HG03521 (cell line): ENCODE results near the gene GSTM2.
A peak's percentile ranks its signal among the peaks of the same experiment; 100 is the strongest.

Experiments used
- ATAC-seq: cut with Tn5 transposase; IDR thresholded peaks from one replicate; pipeline ENCODE4 v1.9.1; 2021; ENCODE audit warnings: mild to moderate bottlenecking, moderate library complexity; ENCODE audit not compliant: unreplicated experiment

The GSTM2 gene

DNA sequence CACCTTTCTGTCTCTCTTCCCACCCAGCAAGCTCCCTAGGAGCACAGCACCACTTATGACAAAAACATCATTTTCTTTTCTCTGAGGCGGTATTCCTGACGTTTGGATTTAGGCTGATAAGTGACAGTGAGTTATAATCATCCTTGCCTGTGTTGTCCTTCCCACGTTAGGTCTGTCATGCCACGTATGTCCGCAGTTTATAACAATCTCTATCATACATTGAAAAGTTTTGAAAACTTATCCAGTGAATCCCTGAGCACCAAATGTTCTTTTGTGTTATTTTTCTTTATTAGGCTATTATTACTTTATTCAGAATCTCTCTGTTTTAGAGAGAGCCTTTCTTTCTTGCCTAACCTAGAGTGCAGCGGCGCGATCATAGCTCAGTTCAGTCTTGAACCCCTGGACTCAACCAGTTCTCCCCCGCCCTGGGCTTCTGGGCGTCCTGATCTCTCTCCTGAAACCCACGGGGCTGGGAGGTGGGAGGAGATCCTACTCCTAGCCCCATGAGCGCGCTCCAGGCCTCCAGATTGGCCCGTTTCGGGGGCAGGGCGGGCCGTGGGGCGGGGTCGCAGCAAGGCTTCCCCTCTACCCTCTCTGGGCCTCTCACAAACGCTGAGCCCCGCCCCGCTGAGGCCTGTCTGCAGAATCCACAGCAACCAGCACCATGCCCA is at the start of gene GSTM2:
Gene GSTM2 (plus strand): TSS at position 606 of the 671 bp plus-strand sequence. CDS start 59 bp downstream, at position 665.
- ATAC-seq: no peak

DNA sequence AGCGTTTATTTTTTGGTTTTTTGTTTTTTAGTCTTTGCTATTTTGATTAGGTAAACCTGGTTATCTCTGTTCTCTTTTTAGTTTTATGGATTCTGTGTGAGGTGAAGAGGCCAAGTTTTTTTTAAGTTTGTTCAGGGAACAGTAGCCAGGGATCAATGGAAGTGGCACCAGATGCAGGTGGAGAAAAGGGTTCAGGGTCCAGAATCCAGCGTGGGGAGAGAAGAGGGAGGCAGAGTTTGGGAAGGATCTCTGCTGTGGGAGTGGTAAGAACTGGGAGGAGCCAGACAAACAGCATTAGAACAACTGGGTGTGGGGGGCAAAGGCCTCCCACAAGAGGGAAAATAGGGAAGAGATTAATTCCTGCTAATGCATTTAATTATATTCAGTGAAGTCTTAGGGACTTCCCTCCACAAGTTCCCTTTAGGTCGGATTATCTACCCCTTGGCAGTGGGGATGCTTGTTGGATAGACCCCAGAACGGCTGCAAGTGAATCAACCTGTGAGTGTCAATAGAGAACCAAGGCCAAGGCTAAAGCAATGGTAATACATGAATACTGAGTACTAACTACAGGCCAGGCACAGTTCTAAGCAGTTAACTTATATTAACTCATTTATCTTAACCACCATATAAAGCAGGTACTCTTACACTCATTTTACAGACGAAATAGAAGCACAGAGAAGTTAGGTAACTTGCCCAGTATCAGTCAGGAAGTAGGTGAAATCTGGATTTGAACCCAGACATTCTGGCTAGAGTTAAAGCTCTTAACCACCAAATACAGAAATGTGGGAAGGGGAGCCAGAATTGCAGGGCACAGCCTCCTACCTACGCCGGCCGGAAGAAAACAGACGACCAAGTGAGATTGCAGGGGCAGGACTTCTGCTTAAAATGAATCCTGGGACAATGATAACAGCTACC is 48.9 kb upstream of the GSTM2 start:
- no peak for ATAC-seq

DNA sequence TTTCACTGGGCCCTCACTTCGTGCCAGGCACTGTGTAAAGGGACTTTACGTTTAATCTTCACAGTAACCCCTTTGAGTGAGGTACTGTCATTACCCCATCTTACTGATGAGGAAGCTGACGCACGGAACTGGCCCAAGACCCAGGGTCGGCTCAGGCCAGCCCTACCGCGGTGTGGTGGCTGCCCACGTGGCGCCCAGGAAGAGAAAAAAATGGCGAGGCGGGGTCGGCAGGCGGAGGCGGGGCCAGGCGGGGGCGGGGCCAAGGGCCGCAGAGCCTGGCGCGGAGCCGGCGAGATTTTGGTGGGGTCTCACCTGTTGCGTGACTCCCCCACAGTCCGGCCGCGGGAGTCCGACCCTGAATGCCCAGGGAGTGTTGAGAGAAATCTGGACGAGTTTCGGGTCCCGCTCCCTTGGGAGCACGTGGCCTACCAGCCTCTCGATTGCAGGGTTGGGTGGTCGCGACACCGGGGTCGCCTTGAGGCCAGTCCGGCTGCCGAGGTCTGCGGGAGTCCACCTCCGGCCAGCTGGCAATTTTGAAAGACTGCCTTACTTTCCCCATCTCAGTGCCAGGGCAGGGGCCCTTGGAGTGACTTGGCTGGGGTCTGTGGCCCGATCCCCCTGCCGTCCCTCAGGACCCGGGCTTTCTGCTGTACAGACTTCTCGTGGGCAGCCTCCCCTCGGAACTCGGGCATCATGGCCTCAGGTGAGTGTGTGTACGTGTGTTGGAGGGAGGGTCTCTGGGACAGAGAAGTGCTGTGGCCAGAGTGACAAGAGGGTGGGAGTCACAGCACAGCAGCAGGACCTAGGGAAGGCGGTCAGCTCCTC is 48.1 kb upstream of the GSTM2 start, which contains the start of the genes AMPD2 and GNAT2:
Gene AMPD2 (plus strand): TSS at position 262 of the 825 bp plus-strand sequence. CDS start 1,339 bp downstream, outside the sequence.
Gene GNAT2 (minus strand): TSS at position 41 of the 825 bp plus-strand sequence. CDS start 6,746 bp downstream, outside the sequence.
- peak; percentile 58 for ATAC-seq

DNA sequence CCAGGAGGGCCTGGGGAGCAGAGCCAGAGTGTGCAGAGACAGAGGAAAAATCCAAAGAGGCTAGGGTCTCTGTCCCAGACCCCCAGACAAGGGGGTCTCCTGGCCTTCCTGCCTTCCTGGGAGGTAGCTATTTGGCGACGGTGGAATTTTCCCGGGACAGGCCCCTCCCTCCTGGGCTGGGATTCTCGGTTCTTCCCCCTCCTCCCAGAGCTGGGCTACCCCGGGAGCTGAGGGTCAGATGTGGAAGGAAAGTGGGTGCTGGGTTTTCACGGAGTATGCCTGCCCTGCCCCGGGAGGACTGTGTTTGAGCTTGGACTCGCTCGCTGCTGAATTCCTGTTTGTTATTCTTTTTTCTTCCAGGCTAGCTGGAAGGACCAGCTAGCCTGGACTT is 47.5 kb upstream of the GSTM2 start:
- ATAC-seq: peak; percentile 2

DNA sequence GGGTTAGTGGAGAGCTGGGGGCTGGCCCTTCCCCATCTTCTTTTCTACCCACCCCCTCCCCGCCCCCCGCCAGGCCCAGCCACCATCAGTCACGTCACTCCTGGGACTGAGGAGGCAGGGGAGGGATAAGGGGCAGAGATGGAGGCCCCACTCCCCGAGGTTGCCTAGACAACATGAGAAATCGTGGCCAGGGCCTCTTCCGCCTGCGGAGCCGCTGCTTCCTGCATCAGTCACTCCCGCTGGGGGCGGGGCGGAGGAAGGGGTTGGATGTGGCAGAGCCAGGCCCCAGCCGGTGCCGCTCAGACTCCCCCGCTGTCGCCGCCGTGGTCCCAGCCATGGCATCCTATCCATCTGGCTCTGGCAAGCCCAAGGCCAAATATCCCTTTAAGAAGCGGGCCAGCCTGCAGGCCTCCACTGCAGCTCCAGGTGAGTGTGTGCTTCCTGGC is 47.0 kb upstream of the GSTM2 start:
- peak; percentile 64 for ATAC-seq

DNA sequence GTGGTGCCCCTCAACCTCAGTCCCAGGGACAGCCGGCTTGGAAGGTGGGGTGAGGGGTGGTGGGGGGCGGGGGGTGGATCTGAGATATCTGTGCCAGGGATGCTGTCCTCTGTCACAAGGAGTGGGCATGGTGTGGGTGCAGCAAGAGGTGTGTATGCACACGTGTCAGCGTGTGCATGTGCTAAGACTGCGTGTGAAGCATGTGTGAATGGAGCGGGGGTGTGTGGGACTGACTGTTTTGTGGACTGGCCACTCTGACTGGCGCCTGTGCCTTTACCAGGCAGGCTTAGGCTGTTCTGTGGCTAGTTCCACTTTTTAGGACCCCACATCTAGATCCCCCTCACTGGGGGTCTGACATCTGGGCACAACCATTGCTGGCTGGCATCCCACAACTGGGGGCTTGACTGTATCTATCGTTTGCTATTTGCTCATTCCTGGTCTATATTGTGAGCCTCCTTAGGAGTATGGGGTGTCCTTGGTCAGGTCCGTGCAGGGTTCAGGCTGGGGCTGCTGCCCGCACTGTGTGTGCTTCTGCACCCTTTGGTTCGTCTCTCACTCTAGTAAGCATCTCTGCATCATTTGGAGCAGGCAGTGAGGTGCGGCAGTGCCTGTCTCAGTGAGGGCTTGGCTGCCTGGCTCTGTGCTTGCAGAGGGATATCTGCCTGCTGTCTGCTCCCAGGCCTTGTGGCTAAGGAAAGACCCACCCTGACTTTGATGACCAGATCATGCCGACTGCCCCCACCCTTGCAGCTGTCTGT is 46.3 kb upstream of the GSTM2 start:
- ATAC-seq: no peak

DNA sequence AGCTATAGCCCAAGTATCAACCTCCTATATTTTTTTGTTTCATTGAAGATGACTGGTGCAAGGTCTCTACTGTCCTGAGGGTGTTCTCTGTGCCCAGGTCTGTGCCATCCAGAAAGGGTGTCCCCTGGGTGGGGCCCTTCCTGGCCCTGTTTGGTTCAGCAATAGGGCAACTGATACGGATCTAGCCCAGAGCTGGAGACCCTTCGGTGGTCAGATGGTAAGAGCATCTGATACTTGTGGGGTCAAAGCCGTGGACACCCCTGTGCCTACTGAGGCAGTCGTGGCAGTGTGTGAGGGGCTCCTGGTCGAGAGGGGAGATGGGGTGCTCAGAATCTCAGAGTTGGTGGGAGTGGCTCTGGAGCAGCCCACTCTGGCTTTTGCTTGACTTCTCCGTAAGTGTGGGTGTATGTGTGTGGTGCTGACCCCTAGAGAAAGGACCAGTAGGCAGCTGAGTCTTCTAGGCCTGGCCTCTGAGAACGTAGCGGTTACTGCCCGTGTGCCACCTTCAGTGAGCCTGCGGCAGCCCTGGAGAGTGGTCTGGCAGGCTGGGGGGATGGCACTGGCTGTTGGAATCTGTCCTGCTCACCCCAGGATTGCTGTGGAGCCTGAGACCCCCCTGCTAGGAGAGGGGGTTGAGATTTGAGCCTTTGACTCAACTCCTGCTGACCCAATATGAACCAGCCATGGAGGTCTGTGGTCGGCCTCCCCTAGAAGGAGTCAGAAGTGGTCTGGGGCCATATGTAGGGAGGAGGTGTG is 45.5 kb upstream of the GSTM2 start:
- ATAC-seq: no peak

DNA sequence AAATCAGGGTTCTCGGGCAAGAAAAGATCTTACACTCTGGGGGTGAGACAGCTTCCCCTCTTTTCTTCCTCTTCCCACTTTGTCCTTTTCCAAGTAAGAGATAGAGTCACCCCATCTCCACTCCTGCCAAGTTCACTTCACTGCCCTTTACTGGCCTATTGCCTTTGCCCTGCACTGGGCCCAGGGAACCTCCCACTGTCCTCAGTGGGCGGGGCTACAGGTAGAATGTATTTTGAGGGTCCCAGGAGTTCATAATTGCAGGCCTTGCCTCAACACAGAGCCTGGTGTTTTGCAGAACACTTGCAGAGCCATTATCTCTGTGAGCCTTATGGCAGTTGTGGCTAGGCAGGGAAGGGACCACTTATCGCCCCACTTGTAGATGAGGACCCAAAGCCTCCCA is 45.0 kb upstream of the GSTM2 start:
- ATAC-seq: no peak

DNA sequence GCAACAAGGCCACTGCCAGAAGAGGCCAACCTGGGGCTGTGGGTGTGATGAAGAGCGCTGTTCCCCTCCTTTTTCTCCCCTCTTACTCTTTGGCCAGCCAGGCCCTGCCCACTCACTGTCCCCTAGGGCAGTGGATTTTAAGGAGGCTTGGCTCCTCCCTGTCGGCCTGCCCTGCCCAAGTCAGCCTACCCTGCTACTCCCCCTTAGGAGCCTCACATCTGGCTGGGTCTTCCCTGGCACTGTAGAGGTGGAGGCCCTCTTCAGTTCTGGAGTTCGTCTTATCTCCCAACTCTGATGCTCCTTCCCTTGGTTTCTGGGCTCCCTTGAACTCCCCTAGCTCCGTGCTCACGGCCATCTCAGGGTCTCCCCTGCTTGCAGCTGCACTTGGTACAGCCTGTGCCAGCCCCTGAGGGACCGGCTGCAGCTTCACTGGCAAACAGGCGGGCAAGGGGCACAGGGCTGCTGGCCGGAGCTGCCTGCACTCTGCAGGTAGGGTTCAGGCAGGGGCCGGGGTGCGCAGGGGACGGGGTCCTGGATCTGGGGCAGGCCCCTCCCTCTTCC is 44.2 kb upstream of the GSTM2 start:
- ATAC-seq: no peak

DNA sequence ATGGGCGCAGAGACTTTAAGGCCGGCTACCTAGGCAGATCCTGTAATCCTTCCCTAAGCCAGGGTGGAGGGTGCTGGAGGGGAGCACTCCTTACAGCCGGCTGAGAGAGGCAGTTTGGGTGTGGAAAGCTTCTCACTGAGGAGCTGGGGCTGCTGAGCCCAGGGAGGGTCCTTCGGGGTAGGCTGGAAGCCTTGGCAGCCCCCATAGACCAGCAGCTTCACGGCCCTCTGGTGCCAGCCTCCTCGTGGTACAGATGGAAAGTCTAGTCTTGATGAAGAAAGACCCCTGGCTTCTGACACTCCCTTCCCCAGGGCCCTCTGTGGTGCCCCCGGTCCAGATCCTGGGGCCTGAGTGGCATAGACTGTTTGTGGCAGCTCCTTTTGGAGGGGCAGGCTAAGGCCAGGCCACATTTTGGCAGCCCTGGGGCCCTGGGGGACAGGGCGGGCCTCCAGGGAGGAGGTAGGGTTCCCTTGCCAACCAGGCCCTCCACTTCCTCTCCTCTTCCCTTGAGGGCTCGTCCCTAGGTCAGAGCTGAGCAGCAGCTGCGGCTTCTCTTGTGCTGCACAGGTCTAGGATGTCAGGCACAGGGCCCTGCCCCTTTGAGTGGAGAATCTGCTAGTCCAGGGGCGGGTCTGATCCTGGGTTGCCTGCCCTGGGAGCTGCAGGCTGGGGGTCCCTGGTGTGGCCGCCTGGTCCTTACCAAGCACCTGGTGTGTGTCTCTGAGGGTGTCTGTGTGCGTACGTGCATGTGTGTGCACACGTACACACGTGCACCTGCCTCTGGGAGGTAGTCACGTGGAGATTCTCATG is 43.5 kb upstream of the GSTM2 start:
- ATAC-seq: no peak

DNA sequence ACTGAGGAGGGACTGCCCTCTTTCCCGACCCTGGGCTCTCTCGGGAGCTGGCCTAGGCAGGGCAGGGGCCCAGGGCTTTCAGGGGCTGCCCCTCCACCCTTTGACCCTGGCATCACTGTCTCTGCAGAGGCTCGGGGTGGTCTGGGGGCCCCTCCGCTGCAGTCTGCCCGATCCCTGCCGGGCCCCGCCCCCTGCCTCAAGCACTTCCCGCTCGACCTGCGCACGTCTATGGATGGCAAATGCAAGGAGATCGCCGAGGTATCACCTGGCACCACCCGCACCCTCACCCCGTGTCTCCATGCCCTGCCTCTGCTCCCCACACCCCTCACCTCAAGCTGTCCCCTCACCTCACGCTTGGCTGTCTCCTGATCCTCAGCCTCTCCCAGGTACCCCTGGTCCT is 42.7 kb upstream of the GSTM2 start:
- ATAC-seq: no peak

DNA sequence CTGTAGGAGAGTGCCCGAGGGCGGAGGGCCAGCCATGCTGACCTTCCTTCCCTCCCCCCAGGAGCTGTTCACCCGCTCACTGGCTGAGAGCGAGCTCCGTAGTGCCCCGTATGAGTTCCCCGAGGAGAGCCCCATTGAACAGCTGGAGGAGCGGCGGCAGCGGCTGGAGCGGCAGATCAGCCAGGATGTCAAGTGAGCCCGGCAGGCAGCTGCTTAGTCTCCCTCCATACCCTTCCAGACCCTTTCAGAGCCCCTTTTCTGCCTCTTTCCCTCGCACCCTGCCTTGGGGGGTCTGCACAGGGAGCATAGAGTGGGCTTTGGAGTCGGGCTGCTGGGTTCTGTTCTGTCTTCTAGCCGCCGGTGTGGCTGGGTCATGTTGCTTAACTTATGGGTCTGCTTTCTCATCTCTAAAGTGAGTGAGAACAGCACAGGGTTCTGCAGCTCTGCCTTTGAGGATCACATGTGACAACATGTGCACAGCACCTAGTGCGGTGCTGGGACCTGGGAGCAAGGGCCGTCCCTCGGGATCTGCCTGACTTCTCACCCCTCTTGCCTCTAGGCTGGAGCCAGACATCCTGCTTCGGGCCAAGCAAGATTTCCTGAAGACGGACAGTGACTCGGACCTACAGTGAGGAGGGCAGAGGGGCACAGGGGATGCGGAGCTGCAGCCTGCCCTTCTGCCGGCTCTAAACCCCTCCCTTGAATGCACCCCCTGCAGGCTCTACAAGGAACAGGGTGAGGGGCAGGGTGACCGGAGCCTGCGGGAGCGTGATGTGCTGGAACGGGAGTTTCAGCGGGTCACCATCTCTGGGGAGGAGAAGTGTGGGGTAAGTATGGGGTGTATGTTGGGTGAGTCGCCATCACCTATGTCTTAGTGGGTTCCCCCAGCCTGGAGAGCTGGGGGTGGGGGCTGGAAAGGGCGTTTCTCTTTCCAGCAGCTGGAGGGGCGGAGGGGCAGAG is 42.0 kb upstream of the GSTM2 start:
- no peak for ATAC-seq

DNA sequence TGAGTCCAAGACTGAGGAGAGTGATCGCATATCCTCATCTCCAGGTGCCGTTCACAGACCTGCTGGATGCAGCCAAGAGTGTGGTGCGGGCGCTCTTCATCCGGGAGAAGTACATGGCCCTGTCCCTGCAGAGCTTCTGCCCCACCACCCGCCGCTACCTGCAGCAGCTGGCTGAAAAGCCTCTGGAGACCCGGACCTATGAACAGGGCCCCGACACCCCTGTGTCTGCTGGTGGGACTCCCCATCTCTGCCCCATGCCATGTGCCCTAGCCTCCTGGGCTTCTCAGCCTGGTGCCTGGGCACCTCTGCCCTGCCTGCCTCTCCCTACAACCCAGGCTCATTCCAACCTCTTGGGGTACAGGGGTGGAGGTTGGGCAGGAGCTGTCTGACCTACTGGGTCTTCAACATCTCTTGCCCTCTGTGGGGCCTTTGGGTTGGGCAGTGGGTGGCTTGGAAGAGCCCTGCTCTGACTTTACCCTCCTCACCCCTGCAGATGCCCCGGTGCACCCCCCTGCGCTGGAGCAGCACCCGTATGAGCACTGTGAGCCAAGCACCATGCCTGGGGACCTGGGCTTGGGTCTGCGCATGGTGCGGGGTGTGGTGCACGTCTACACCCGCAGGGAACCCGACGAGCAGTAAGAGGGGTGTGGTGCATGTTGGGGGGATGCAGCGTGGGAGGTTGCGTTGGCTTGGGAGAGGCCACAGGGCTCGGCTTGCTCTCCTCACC is 41.0 kb upstream of the GSTM2 start:
- no peak for ATAC-seq

DNA sequence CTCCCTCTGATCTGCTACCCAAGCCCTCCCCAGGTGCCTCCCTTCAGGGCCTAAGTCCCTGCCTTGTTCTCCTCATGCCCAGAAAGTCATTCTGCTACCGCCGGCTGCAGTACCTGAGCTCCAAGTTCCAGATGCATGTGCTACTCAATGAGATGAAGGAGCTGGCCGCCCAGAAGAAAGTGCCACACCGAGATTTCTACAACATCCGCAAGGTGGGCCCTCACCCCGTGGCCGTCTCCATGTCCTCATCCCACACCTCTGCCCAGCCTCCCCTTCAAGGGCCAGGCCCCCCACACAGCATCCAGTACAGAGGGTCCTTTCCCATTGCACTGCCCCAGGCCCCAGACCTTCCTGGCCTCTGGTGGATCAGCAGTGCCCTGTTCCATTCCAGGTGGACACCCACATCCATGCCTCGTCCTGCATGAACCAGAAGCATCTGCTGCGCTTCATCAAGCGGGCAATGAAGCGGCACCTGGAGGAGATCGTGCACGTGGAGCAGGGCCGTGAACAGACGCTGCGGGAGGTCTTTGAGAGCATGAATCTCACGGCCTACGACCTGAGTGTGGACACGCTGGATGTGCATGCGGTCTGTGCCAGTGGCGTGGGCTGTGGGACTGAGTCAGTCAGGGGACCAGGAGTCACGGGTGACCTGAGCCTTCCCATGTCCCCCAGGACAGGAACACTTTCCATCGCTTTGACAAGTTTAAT is 40.0 kb upstream of the GSTM2 start:
- ATAC-seq: no peak

DNA sequence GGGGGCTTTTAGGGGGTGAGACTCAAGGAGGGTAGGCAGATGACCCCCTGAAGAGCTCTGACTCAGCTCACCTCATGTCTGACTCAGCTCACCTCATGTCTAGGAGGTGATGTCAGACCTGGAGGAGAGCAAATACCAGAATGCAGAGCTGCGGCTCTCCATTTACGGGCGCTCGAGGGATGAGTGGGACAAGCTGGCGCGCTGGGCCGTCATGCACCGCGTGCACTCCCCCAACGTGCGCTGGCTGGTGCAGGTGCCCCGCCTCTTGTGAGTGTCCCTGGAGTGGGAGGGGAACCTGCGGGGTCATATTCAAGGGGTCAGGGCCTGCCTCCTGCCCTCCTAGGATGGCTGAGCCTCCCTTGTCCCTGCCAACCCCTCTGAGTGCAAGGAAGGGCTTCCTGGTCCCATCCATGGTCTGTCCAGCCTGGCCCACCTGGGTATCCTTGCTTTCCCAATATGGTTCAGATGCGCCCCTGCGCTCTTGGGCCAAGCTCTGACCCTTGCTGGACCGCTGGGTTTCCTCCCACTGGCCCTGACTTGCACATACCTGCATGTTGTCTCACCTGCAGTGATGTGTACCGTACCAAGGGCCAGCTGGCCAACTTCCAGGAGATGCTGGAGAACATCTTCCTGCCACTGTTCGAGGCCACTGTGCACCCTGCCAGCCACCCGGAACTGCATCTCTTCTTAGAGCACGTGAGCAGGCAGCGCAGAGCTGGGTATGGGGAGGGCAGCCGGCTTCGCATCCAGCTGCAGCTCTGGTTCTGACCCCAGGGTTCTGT is 39.1 kb upstream of the GSTM2 start:
- ATAC-seq: no peak
